Lower leg skin (tissue), 4 donors: ENCODE measurements around the gene HVCN1. TPM values are rescaled to one million over a fixed set of nuclear protein-coding genes. Genes with fewer than 3 reads are reported as not detected.

ENCODE experiments used
- DNase-seq, 2 donors: peaks; one replicate each; pipeline ENCODE4 v3.0.0-alpha.2; 2019; ENCODE audit warnings: low spot score in 2 of 2
- H3K4me3 ChIP-seq: fragments of 200-600 bp; sonication (generic); 2 replicates; pipeline ENCODE4 v1.5.1; 2017; ENCODE audit warnings: mild to moderate bottlenecking, low read depth; ENCODE audit not compliant: poor library complexity, severe bottlenecking
- CTCF ChIP-seq, 3 donors: fragments of 450-650 bp; IDR thresholded peaks; one replicate each; pipeline ENCODE4 v1.5.1; 2016; ENCODE audit warnings: antibody characterized with exemption in 3 of 3, mild to moderate bottlenecking in 3 of 3, moderate library complexity in 2 of 3
- POLR2A ChIP-seq, 2 donors: fragments of 450-650 bp; IDR thresholded peaks; one replicate each; pipeline ENCODE4 v1.6.1; 2016 to 2017; ENCODE audit warnings: antibody characterized with exemption in 2 of 2, mild to moderate bottlenecking in 1 of 2, moderate library complexity in 1 of 2
- WGBS, 2 donors: methylation state at CpG; one replicate each; pipeline ENCODE4 v1.1.5; 2018; 5-methylcytosine and 5-hydroxymethylcytosine counted together
- intact Hi-C: fragments of 100-400 bp; cut with DNase I; formaldehyde crosslinking; loops from one replicate; pipeline ENCODE4 v1.15.0; 2023; ENCODE audit warnings: low total_unique reads
- total RNA-seq, 4 donors: library from RNA; depleted of rRNA; stranded (reverse); fragments of >200 nt; gene quantifications; one replicate each; pipeline ENCODE4 v1.1.0, GENCODE V29; 2016

The HVCN1 gene
- total RNA-seq, 4 donors from 2014 or later: 2.2 to 3.5 (median 3.3) TPM

GRCh38 chr12:110638796-110639195 lies 50.1 kb downstream of the HVCN1 start:
- WGBS, 2 donors: 95% methylated on average over 5 of the region's 5 CpGs
- no peak overlapping the region for H3K4me3 ChIP-seq
- intact Hi-C loops: no loop called here
- DNase-seq: no peak
- TF ChIP-seq CTCF (IDR thresholded peaks at IDR 0.05) (no peak), POLR2A (IDR thresholded peaks at IDR 0.05) (no peak)

GRCh38 chr12:110637869-110638441 lies 51.0 kb downstream of the HVCN1 start:
- no peak overlapping the region for H3K4me3 ChIP-seq
- 71 to 89% methylated on average over 3 of the region's 3 CpGs for WGBS, 2 donors
- intact Hi-C loops: no loop called here
- DNase-seq: no peak
- no peak for TF ChIP-seq POLR2A (IDR thresholded peaks at IDR 0.05)
- TF ChIP-seq CTCF (IDR thresholded peaks at IDR 0.05): no peak

- 94 to 96% methylated on average over 5 of the region's 5 CpGs for WGBS, 2 donors
- intact Hi-C loops: no loop called here
- no peak overlapping the region for H3K4me3 ChIP-seq
- no peak for DNase-seq
- TF ChIP-seq CTCF (IDR thresholded peaks at IDR 0.05) (no peak), POLR2A (IDR thresholded peaks at IDR 0.05) (no peak)
Observed at GRCh38 chr12:110636516-110636915, 52.4 kb downstream of the HVCN1 start.

GRCh38 chr12:110635055-110635454 lies 53.9 kb downstream of the HVCN1 start:
- H3K4me3 ChIP-seq: no peak overlapping the region
- intact Hi-C loops: no loop called here
- TF ChIP-seq CTCF (IDR thresholded peaks at IDR 0.05) (no peak), POLR2A (IDR thresholded peaks at IDR 0.05) (no peak)
- no peak for DNase-seq

- intact Hi-C loops: no loop called here
- H3K4me3 ChIP-seq: no peak overlapping the region
- 84 to 86% methylated on average over 8 of the region's 8 CpGs for WGBS, 2 donors
- TF ChIP-seq POLR2A (IDR thresholded peaks at IDR 0.05): no peak
- no peak for TF ChIP-seq CTCF (IDR thresholded peaks at IDR 0.05)
- DNase-seq: no peak
Observed at GRCh38 chr12:110627500-110628195, 61.3 kb downstream of the HVCN1 start.

- intact Hi-C loops: no loop called here
- DNase-seq: no peak
- TF ChIP-seq CTCF (IDR thresholded peaks at IDR 0.05): no peak
- no peak for TF ChIP-seq POLR2A (IDR thresholded peaks at IDR 0.05)
- WGBS, 2 donors: 81 to 89% methylated on average over 3 of the region's 3 CpGs
- H3K4me3 ChIP-seq: no peak overlapping the region
Observed at GRCh38 chr12:110622582-110622981, 66.3 kb downstream of the HVCN1 start.
